Hepatocyte (in vitro differentiated cells): ENCODE data around the gene IL13. TPM values are rescaled to one million over a fixed set of nuclear protein-coding genes. Genes with fewer than 3 reads are reported as not detected.

Experiments
- DNase-seq: peaks from one replicate; pipeline ENCODE4 v3.0.0-alpha.2; 2016; ENCODE audit warnings: low spot score
- H2AFZ ChIP-seq: fragments of 200-600 bp; sonication (generic); 2 replicates; pipeline ENCODE4 v1.6.0; 2016; ENCODE audit warnings: antibody characterized with exemption, mild to moderate bottlenecking
- H3K27ac ChIP-seq: fragments of 200-600 bp; sonication (generic); 2 replicates; pipeline ENCODE4 v1.5.1; 2016; ENCODE audit warnings: mild to moderate bottlenecking
- H3K27me3 ChIP-seq: fragments of 200-600 bp; sonication (generic); 2 replicates; pipeline ENCODE4 v1.6.1; 2016
- H3K36me3 ChIP-seq: fragments of 200-600 bp; sonication (generic); replicated peaks from 2 replicates; pipeline ENCODE4 v1.5.1; 2016; ENCODE audit warnings: low read depth; ENCODE audit not compliant: insufficient read depth
- H3K4me1 ChIP-seq: fragments of 200-600 bp; sonication (generic); 2 replicates; pipeline ENCODE4 v1.5.1; 2016; ENCODE audit warnings: mild to moderate bottlenecking, moderate library complexity; ENCODE audit not compliant: insufficient read depth
- H3K4me2 ChIP-seq: fragments of 200-600 bp; sonication (generic); 2 replicates; pipeline ENCODE4 v1.6.0; 2016
- H3K4me3 ChIP-seq: fragments of 200-600 bp; sonication (generic); 2 replicates; pipeline ENCODE4 v1.5.1; 2016; ENCODE audit warnings: mild to moderate bottlenecking
- H3K79me2 ChIP-seq: fragments of 200-600 bp; sonication (generic); 2 replicates; pipeline ENCODE4 v1.6.0; 2017; ENCODE audit warnings: mild to moderate bottlenecking
- H3K9me2 ChIP-seq: fragments of 200-600 bp; sonication (generic); replicated peaks from 2 replicates; pipeline ENCODE4 v1.6.0; 2017; ENCODE audit warnings: mild to moderate bottlenecking; ENCODE audit not compliant: insufficient read depth
- H3K9me3 ChIP-seq: fragments of 200-600 bp; sonication (generic); 2 replicates; pipeline ENCODE4 v1.5.1; 2016; ENCODE audit warnings: low read depth, mild to moderate bottlenecking
- H4K20me1 ChIP-seq: fragments of 200-600 bp; sonication (generic); 2 replicates; pipeline ENCODE4 v1.6.0; 2016; ENCODE audit warnings: mild to moderate bottlenecking; ENCODE audit not compliant: insufficient read depth, poor library complexity, severe bottlenecking
- EZH2 ChIP-seq: fragments of 200-600 bp; sonication (generic); IDR thresholded peaks from 2 replicates; pipeline ENCODE4 v1.6.1; 2016; ENCODE audit warnings: antibody characterized with exemption, mild to moderate bottlenecking, borderline replicate concordance
- EZH2phosphoT487 ChIP-seq: fragments of 200-600 bp; sonication (generic); IDR thresholded peaks from one replicate; pipeline ENCODE4 v1.6.1; 2018; ENCODE audit warnings: antibody characterized with exemption, mild to moderate bottlenecking, low read depth, moderate library complexity; ENCODE audit not compliant: unreplicated experiment, severe bottlenecking
- WGBS: methylation state at CpG from one replicate; pipeline ENCODE4 v1.1.6; 2016; ENCODE audit warnings: low lambda C conversion rate; ENCODE audit errors: missing lambda C conversion rate; 5-methylcytosine and 5-hydroxymethylcytosine counted together
- polyA plus RNA-seq: library from polyadenylated mRNA; unstranded; fragments of >200 nt; fragmentation: Nextera tagmentation; extraction: Ambion mirVana; gene quantifications from 2 replicates; pipeline ENCODE4 v1.2.1, GENCODE V29; 2016
- total RNA-seq: library from RNA; depleted of rRNA; stranded (reverse); fragments of >200 nt; gene quantifications from 2 replicates; pipeline ENCODE4 v1.2.3, GENCODE V29; 2014
- TF ChIP-seq, protein P1 (sequence below): fragments of 200-600 bp; sonication (generic); IDR thresholded peaks from 2 replicates; pipeline ENCODE4 v1.5.1; 2016; ENCODE audit warnings: antibody characterized with exemption, mild to moderate bottlenecking; ENCODE audit not compliant: poor library complexity

The IL13 gene
- total and polyA plus RNA-seq, 2 experiments from 2014 or later: not detected

DNA sequence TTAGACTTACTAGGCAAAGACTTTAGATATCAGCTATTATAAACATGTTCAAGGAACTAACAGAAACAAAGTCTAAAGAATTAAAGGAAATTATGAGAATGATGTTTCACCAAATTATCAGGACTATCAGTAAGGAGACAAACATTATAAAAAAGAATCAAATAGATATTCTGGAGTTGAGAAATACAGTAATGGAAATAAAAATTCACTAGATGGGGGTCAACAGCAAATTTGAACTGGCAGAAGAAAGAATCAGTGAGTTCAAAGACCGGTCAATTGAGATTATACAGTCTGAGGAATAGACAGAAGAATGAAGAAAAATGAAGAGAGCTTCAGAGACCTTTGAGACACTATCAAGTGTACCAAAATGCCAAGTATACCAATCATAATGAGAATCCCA lies 9.6 kb upstream of the IL13 start:
- WGBS: 97% methylated on average over 1 of the region's 1 CpG
- TF ChIP-seq EZH2phosphoT487: no peak
- TF ChIP-seq, protein P1, sequence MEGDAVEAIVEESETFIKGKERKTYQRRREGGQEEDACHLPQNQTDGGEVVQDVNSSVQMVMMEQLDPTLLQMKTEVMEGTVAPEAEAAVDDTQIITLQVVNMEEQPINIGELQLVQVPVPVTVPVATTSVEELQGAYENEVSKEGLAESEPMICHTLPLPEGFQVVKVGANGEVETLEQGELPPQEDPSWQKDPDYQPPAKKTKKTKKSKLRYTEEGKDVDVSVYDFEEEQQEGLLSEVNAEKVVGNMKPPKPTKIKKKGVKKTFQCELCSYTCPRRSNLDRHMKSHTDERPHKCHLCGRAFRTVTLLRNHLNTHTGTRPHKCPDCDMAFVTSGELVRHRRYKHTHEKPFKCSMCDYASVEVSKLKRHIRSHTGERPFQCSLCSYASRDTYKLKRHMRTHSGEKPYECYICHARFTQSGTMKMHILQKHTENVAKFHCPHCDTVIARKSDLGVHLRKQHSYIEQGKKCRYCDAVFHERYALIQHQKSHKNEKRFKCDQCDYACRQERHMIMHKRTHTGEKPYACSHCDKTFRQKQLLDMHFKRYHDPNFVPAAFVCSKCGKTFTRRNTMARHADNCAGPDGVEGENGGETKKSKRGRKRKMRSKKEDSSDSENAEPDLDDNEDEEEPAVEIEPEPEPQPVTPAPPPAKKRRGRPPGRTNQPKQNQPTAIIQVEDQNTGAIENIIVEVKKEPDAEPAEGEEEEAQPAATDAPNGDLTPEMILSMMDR: no peak
- TF ChIP-seq EZH2: no peak
- peak overlapping the region; percentile 31 for H3K27ac ChIP-seq

DNA sequence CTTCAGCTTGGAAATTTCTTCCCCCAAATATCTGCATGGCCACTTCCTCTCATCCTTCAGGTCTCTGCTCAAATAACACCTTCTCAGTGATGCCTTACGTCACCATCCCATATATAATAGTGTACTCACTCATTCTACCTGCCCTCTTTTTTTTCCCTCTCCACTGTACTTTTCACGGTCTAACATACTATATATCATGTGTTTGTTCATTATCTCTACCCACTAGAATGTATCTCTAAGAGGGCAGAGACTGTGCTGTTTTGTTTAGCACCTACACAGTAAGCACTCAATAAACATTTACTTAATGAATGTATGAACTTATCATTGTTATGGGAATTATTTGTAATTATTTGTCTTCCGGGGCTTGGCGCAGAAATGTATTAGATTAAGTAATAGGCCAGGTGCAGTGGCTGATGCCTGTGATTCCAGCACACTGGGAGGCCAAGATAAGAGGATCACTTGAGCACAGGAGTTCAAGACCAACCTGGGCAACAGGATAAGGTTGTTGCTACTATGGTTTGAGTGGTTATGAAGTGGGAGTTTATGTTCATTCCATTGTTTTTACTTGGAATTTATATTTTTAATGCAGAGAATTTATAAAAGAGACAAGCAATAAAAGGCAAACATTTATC lies 6.0 kb upstream of the IL13 start:
- Histone ChIP-seq H3K4me2 (no peak overlapping the region), H3K27me3 (peaks cover 31% of the 10 kb centered on the region), H3K27ac (no peak overlapping the region), H4K20me1 (no peaks in the 10 kb centered on the region), H3K4me3 (no peak overlapping the region), H3K36me3 (no peaks in the 10 kb centered on the region), H3K9me3 (peaks cover 9% of the 10 kb centered on the region), H3K4me1 (no peaks in the 10 kb centered on the region), H2AFZ (no peak overlapping the region), H3K79me2 (no peaks in the 10 kb centered on the region), H3K9me2 (no peaks in the 10 kb centered on the region)
- 89% methylated on average over 4 of the region's 4 CpGs for WGBS
- TF ChIP-seq EZH2phosphoT487 (no peak), EZH2 (no peak)
- TF ChIP-seq, protein P1: no peak
- no peak for DNase-seq

More for the DNA sequence above, 9.6 kb upstream of the IL13 start:
- Histone ChIP-seq H3K9me3 (peaks cover 9% of the 10 kb centered on the region), H3K27me3 (peaks cover 2% of the 10 kb centered on the region), H3K36me3 (no peaks in the 10 kb centered on the region), H2AFZ (no peak overlapping the region), H4K20me1 (no peaks in the 10 kb centered on the region), H3K4me2 (no peak overlapping the region), H3K4me1 (no peaks in the 10 kb centered on the region), H3K4me3 (no peak overlapping the region), H3K79me2 (no peaks in the 10 kb centered on the region), H3K9me2 (no peaks in the 10 kb centered on the region)
- DNase-seq: no peak

DNA sequence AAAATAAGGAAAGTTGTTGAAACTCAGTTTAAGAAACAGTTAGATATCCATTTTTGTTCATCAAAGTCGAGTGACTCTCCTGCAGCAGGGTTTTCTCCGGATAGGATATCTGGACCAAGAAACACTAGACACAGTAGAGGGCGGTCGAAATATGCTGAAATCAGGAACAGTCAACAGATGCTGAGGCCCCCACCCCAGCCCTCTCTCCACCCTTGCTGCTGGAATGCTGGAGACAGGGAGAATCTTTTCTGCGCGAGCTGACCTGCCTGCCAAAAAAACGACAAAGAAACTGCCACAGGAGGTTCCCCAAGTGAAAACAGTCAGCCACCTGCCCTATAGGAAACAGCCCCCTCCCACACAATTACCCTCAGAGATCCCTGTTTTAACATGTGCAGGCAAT lies 4.3 kb upstream of the IL13 start:
- WGBS: 56% methylated on average over 7 of the region's 7 CpGs
- H3K4me3 ChIP-seq: no peak overlapping the region
- H3K4me1 ChIP-seq: no peaks in the 10 kb centered on the region
- TF ChIP-seq EZH2 (no peak), EZH2phosphoT487 (no peak)
- TF ChIP-seq, protein P1: no peak
- H3K27me3 ChIP-seq: peaks cover 31% of the 10 kb centered on the region
- H2AFZ ChIP-seq: no peak overlapping the region
- H3K9me3 ChIP-seq: peaks cover 1% of the 10 kb centered on the region
- H3K9me2 ChIP-seq: no peaks in the 10 kb centered on the region
- H4K20me1 ChIP-seq: no peaks in the 10 kb centered on the region
- no peak for DNase-seq
- no peak overlapping the region for H3K27ac ChIP-seq
- H3K36me3 ChIP-seq: no peaks in the 10 kb centered on the region
- H3K4me2 ChIP-seq: no peak overlapping the region
- H3K79me2 ChIP-seq: no peaks in the 10 kb centered on the region
